HEK293 (cell line): Measurements from ENCODE around the gene RBM42.
A peak's percentile ranks its signal among the peaks of the same experiment; 100 is the strongest.

Source experiments
- ATF2 ChIP-seq: fragments of 450-650 bp; formaldehyde crosslinking; IDR thresholded peaks from 2 replicates; pipeline ENCODE4 v1.5.1; 2016; ENCODE audit warnings: missing biosample characterization, missing genetic modification characterization, low read depth
- KLF10 ChIP-seq: fragments of 450-650 bp; IDR thresholded peaks from 2 replicates; pipeline ENCODE4 v1.5.1; 2018; ENCODE audit warnings: missing biosample characterization, mild to moderate bottlenecking, missing genetic modification characterization
- KLF7 ChIP-seq: fragments of 450-650 bp; formaldehyde crosslinking; IDR thresholded peaks from 2 replicates; pipeline ENCODE4 v1.5.1; 2016; ENCODE audit warnings: missing biosample characterization, missing genetic modification characterization, borderline replicate concordance
- KLF8 ChIP-seq: fragments of 450-650 bp; formaldehyde crosslinking; IDR thresholded peaks from 2 replicates; pipeline ENCODE4 v1.5.1; 2016; ENCODE audit warnings: missing biosample characterization, missing genetic modification characterization
- MEIS1 ChIP-seq: sonication (generic); formaldehyde crosslinking; IDR thresholded peaks from 2 replicates; pipeline ENCODE4 v1.8.1; 2022; ENCODE audit warnings: missing genetic modification reagents, mild to moderate bottlenecking, borderline replicate concordance
- PBX3 ChIP-seq: sonication (generic); formaldehyde crosslinking; IDR thresholded peaks from 2 replicates; pipeline ENCODE4 v1.8.1; 2022; ENCODE audit warnings: mild to moderate bottlenecking, moderate library complexity, missing genetic modification reagents
- SP2 ChIP-seq: fragments of 450-650 bp; formaldehyde crosslinking; IDR thresholded peaks from 2 replicates; pipeline ENCODE4 v1.5.1; 2016; ENCODE audit warnings: missing biosample characterization, missing genetic modification characterization
- SP3 ChIP-seq: fragments of 450-650 bp; formaldehyde crosslinking; IDR thresholded peaks from 2 replicates; pipeline ENCODE4 v1.5.1; 2016; ENCODE audit warnings: missing biosample characterization, missing genetic modification characterization
- ZBTB11 ChIP-seq: fragments of 450-650 bp; formaldehyde crosslinking; conservative IDR thresholded peaks from 2 replicates; pipeline ENCODE4 v1.5.1; 2016; ENCODE audit warnings: low read depth, missing biosample characterization, missing genetic modification characterization
- ZBTB6 ChIP-seq: fragments of 450-650 bp; formaldehyde crosslinking; IDR thresholded peaks from 2 replicates; pipeline ENCODE4 v1.5.1; 2017; ENCODE audit warnings: missing biosample characterization, missing genetic modification characterization
- ZBTB8A ChIP-seq: fragments of 450-650 bp; formaldehyde crosslinking; IDR thresholded peaks from 2 replicates; pipeline ENCODE4 v1.5.1; 2016; ENCODE audit warnings: missing biosample characterization, missing genetic modification characterization
- ZNF146 ChIP-seq: fragments of 450-650 bp; formaldehyde crosslinking; IDR thresholded peaks from 2 replicates; pipeline ENCODE4 v1.5.1; 2016; ENCODE audit warnings: missing biosample characterization, missing genetic modification characterization
- ZNF155 ChIP-seq: fragments of 450-650 bp; formaldehyde crosslinking; IDR thresholded peaks from 2 replicates; pipeline ENCODE4 v1.5.1; 2016; ENCODE audit warnings: missing biosample characterization, missing genetic modification characterization
- ZNF2 ChIP-seq: fragments of 450-650 bp; formaldehyde crosslinking; IDR thresholded peaks from 2 replicates; pipeline ENCODE4 v1.5.1; 2016; ENCODE audit warnings: missing biosample characterization, missing genetic modification characterization
- ZNF416 ChIP-seq: fragments of 450-650 bp; formaldehyde crosslinking; IDR thresholded peaks from 2 replicates; pipeline ENCODE4 v1.5.1; 2016; ENCODE audit warnings: missing biosample characterization, missing genetic modification characterization
- ZNF426 ChIP-seq: fragments of 450-650 bp; formaldehyde crosslinking; IDR thresholded peaks from 2 replicates; pipeline ENCODE4 v1.5.1; 2017; ENCODE audit warnings: missing biosample characterization, missing genetic modification characterization, mild to moderate bottlenecking, inconsistent platforms, moderate library complexity
- ZNF600 ChIP-seq: fragments of 450-650 bp; formaldehyde crosslinking; IDR thresholded peaks from 2 replicates; pipeline ENCODE4 v1.5.1; 2016; ENCODE audit warnings: missing biosample characterization, missing genetic modification characterization
- ZNF623 ChIP-seq: fragments of 450-650 bp; formaldehyde crosslinking; IDR thresholded peaks from 2 replicates; pipeline ENCODE4 v1.5.1; 2016; ENCODE audit warnings: missing biosample characterization, missing genetic modification characterization
- ZNF629 ChIP-seq: fragments of 450-650 bp; formaldehyde crosslinking; IDR thresholded peaks from 2 replicates; pipeline ENCODE4 v1.5.1; 2017; ENCODE audit warnings: missing biosample characterization, missing genetic modification characterization
- ZNF843 ChIP-seq: fragments of 450-650 bp; formaldehyde crosslinking; IDR thresholded peaks from 2 replicates; pipeline ENCODE4 v1.5.1; 2016; ENCODE audit warnings: missing biosample characterization, missing genetic modification characterization
- ZSCAN23 ChIP-seq: fragments of 450-650 bp; formaldehyde crosslinking; IDR thresholded peaks from 2 replicates; pipeline ENCODE4 v1.5.1; 2016; ENCODE audit warnings: missing biosample characterization, missing genetic modification characterization
- TF ChIP-seq, protein P1 (sequence below): fragments of 450-650 bp; formaldehyde crosslinking; IDR thresholded peaks from 2 replicates; pipeline ENCODE4 v1.5.1; 2016; ENCODE audit warnings: missing biosample characterization, missing genetic modification characterization
- TF ChIP-seq, protein P2 (sequence below): fragments of 450-650 bp; formaldehyde crosslinking; IDR thresholded peaks from 2 replicates; pipeline ENCODE4 v1.5.1; 2016; ENCODE audit warnings: missing biosample characterization, missing genetic modification characterization
- TF ChIP-seq, protein P3 (sequence below): fragments of 450-650 bp; formaldehyde crosslinking; IDR thresholded peaks from 2 replicates; pipeline ENCODE4 v1.5.1; 2016; ENCODE audit warnings: missing biosample characterization, missing genetic modification characterization

Gene RBM42

DNA sequence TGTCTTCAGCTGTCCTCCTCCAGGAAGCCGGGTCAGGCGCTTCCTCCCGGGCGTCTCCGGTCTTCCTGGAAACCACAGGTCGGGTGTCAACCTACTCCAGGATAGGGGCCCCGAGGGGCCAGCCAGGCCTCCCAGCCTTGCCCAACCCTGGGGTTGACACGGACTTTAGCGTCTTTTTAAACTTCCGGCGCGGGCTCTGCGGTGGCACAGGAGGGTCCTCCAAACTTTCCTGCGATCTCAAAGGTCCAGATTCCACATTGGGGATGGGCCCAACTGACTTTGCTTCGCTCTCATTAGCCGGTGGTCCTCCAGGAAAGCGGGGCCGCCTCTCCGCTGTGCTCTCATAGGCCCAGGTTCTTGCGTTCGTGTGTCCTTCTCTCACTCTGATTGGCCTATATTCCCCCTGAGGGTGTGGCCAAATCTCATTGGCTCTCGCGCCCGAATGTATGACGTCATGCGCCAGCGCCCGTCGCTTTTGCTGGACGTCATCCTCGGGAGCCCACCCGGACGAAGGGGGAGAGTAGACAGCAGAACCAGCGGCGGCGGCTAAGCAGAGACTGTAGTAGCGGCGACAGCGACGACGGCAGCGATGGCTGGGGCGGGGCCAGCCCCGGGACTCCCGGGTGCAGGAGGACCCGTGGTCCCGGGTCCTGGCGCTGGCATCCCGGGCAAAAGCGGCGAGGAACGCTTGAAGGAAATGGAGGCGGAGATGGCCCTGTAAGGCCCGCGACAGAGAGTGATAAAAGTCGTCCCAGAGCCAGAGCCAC is at the start of gene RBM42 (continued):
- TF ChIP-seq, protein P1, sequence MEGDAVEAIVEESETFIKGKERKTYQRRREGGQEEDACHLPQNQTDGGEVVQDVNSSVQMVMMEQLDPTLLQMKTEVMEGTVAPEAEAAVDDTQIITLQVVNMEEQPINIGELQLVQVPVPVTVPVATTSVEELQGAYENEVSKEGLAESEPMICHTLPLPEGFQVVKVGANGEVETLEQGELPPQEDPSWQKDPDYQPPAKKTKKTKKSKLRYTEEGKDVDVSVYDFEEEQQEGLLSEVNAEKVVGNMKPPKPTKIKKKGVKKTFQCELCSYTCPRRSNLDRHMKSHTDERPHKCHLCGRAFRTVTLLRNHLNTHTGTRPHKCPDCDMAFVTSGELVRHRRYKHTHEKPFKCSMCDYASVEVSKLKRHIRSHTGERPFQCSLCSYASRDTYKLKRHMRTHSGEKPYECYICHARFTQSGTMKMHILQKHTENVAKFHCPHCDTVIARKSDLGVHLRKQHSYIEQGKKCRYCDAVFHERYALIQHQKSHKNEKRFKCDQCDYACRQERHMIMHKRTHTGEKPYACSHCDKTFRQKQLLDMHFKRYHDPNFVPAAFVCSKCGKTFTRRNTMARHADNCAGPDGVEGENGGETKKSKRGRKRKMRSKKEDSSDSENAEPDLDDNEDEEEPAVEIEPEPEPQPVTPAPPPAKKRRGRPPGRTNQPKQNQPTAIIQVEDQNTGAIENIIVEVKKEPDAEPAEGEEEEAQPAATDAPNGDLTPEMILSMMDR (tag by site-specific recombination): no peak
- TF ChIP-seq KLF10 (tag by site-specific recombination) (peak; percentile 83; the same call in 1 of the 2 replicates), ZBTB8A (tag by site-specific recombination) (peak; percentile 91), ZNF600 (peak; percentile 92), ZNF426 (tag by site-specific recombination) (no peak), ATF2 (tag by site-specific recombination) (peak; percentile 100), ZNF155 (no peak), MEIS1 (CRISPR knock-in tag) (no peak), SP3 (tag by site-specific recombination) (peak; percentile 100), PBX3 (CRISPR knock-in tag) (peak; percentile 70), ZNF146 (tag by site-specific recombination) (peak; percentile 60), ZNF2 (peak; percentile 96), ZBTB11 (tag by site-specific recombination) (peak; percentile 84), ZBTB6 (peak; percentile 13; the same call in 1 of the 2 replicates), ZNF629 (tag by site-specific recombination) (peak; percentile 100), ZNF623 (tag by site-specific recombination) (0 out of 2 replicates have a peak, but pooled peaks have one; percentile 4), KLF8 (tag by site-specific recombination) (peak; percentile 100), ZSCAN23 (tag by site-specific recombination) (peak; percentile 57; the same call in 1 of the 2 replicates), KLF7 (peak; percentile 97), ZNF843 (tag by site-specific recombination) (peak; percentile 75), SP2 (peak; percentile 100), ZNF416 (no peak)
- TF ChIP-seq, protein P2, sequence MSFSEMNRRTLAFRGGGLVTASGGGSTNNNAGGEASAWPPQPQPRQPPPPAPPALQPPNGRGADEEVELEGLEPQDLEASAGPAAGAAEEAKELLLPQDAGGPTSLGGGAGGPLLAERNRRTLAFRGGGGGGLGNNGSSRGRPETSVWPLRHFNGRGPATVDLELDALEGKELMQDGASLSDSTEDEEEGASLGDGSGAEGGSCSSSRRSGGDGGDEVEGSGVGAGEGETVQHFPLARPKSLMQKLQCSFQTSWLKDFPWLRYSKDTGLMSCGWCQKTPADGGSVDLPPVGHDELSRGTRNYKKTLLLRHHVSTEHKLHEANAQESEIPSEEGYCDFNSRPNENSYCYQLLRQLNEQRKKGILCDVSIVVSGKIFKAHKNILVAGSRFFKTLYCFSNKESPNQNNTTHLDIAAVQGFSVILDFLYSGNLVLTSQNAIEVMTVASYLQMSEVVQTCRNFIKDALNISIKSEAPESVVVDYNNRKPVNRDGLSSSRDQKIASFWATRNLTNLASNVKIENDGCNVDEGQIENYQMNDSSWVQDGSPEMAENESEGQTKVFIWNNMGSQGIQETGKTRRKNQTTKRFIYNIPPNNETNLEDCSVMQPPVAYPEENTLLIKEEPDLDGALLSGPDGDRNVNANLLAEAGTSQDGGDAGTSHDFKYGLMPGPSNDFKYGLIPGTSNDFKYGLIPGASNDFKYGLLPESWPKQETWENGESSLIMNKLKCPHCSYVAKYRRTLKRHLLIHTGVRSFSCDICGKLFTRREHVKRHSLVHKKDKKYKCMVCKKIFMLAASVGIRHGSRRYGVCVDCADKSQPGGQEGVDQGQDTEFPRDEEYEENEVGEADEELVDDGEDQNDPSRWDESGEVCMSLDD: peak; percentile 99
- TF ChIP-seq, protein P3, sequence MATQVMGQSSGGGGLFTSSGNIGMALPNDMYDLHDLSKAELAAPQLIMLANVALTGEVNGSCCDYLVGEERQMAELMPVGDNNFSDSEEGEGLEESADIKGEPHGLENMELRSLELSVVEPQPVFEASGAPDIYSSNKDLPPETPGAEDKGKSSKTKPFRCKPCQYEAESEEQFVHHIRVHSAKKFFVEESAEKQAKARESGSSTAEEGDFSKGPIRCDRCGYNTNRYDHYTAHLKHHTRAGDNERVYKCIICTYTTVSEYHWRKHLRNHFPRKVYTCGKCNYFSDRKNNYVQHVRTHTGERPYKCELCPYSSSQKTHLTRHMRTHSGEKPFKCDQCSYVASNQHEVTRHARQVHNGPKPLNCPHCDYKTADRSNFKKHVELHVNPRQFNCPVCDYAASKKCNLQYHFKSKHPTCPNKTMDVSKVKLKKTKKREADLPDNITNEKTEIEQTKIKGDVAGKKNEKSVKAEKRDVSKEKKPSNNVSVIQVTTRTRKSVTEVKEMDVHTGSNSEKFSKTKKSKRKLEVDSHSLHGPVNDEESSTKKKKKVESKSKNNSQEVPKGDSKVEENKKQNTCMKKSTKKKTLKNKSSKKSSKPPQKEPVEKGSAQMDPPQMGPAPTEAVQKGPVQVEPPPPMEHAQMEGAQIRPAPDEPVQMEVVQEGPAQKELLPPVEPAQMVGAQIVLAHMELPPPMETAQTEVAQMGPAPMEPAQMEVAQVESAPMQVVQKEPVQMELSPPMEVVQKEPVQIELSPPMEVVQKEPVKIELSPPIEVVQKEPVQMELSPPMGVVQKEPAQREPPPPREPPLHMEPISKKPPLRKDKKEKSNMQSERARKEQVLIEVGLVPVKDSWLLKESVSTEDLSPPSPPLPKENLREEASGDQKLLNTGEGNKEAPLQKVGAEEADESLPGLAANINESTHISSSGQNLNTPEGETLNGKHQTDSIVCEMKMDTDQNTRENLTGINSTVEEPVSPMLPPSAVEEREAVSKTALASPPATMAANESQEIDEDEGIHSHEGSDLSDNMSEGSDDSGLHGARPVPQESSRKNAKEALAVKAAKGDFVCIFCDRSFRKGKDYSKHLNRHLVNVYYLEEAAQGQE: peak; percentile 61
